Hematopoietic multipotent progenitor cell (in vitro differentiated cells): ENCODE measurements around the gene SMYD1. TPM values are rescaled to one million over a fixed set of nuclear protein-coding genes. Genes with fewer than 3 reads are reported as not detected.

Experiments used
- DNase-seq, 3 donors: peaks; one replicate each; pipeline ENCODE4 v3.0.0-alpha.2; 2011 to 2015; ENCODE audit warnings: low read depth in 2 of 3, low spot score in 2 of 3
- total RNA-seq: library from RNA; depleted of rRNA; stranded (reverse); fragments of >200 nt; gene quantifications from one replicate; pipeline ENCODE4 v1.2.3, GENCODE V29; 2012

The SMYD1 gene
- total RNA-seq, 1 donor: not detected

GRCh38 chr2:88055371-88056128, 12.1 kb upstream of the SMYD1 start, which contains the start of gene KRCC1:
KRCC1 (minus strand) TSS chr2:88055783; CDS start chr2:88028563, 27,220 bp downstream.
- DNase-seq: peak; percentile 91 to 94 (median 92)

- DNase-seq: no peak
These were observed 10.2 kb upstream of the SMYD1 start for GRCh38 chr2:88057437-88057844.

- no peak for DNase-seq
These were observed 9.4 kb upstream of the SMYD1 start for GRCh38 chr2:88058191-88058590.

GRCh38 chr2:88059979-88060906, 7.4 kb upstream of the SMYD1 start:
- peak in 2 of 3 donors; percentile 32 to 48 for DNase-seq

DNA sequence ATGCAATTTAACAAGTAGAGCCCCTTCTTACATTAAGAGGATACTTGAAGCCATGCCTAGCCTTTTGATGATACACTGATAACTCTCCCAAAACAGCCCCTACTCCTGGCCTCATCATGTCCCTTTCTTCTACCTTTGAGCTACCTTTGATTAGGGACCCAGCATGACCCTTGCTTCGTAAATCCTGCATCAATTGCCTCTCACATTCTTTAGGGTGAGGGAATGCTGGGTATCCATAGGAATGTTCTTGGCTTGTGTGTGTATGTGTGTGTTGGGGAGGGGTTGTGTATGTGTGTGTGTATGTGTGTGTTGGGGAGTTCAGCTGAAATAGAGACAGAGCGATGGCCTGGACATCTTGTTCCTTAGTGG, 6.7 kb upstream of the SMYD1 start:
- DNase-seq: no peak

DNA sequence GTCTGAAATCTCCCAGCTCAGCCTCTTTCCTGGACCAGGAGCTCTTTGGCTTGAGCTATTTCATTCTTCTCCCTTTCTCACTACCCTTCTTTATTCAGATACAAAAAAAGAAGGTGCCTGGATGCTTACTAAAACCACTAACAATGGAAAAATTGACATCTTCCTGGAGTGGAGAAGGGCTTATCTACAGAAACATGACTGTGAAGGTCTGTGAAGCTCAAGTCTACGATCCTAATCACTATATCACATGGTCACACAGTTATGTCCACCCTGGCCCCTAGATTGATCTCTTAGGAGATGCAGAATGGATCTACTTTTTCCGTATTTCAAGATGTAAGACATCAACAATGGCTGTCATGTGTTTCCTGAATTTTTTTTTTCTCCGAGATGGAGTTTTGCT, 6.3 kb upstream of the SMYD1 start:
- DNase-seq: no peak

DNA sequence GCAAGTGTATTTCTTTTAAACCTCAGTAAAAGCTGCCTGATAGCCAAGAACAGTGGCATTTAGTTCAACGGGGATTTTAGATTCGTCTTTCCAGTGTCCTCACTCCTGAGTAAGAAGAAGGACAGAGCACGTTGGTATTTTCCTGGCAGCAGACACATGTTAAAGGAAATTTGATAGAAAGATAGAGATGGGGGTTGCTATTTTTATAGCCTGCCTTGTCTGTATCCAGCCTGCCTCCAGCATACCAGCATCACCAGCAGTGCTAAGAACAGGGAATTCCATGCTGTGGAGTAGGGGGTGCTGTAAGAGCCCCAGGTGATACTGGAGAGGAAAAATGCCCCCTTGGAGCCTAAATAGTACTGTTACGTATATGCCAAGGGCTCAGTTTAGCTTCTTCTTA, 1.1 kb upstream of the SMYD1 start:
- no peak for DNase-seq

GRCh38 chr2:88067189-88067588, 436 bp upstream of the SMYD1 start:
- no peak for DNase-seq

DNA sequence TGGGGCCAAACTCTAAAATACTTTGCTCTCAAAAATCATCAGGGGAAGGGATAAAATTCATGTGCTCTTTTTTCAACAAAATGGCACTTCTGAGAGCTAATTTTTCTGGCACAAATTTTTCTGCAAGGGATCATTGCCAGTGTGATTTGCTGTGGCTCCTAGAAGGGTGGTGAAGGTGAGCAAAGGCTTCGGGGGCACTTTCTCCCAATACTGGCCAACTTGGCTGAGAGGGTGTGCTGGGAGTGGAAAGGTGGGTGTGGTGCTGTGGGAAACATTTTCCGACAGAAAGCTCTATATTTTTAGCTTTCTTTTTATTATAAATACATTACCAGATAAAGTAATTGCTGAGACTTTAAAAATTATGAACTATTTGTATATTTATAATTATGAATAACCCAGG, 419 bp downstream of the SMYD1 start:
- no peak for DNase-seq

DNA sequence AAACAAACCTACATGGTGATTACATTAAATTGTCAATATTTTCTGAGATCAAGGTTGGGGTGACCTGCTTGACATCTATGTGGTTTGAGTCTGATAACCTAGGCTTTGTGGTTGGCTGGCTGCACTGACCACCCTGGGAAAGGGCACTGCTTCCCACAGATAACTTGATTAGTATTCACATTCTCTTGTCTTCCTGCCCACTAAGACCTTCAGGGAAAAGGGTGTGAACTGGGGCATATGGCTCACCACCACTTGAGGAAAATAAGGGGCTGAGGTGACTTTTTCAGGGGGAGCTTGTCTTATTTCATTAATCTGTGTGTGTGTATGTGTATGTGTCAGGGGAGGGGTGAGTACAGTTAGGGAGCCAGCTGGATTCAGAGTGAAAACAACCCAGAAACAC, 1.5 kb downstream of the SMYD1 start:
- no peak for DNase-seq

GRCh38 chr2:88070055-88070454, 2.4 kb downstream of the SMYD1 start:
- DNase-seq: no peak

DNA sequence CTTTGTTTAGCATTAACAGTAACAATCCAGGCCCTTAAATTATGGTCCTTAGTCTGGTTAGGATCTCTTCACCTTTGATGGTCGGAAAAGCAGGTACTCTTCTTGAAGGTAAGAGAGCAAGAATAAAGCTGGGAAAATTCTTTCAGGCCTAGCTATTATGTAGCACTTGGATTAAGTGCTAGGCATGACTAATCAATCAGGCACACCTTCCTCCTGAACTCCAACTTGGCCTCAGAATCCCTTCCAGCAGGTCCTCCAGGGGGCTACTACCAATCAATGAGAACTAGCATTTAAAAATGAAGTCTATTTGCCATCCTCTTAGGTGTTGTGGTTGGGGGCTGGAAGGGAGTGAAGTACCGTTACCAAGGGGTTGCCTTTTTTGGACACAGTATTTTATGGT, 3.7 kb downstream of the SMYD1 start:
- DNase-seq: no peak

DNA sequence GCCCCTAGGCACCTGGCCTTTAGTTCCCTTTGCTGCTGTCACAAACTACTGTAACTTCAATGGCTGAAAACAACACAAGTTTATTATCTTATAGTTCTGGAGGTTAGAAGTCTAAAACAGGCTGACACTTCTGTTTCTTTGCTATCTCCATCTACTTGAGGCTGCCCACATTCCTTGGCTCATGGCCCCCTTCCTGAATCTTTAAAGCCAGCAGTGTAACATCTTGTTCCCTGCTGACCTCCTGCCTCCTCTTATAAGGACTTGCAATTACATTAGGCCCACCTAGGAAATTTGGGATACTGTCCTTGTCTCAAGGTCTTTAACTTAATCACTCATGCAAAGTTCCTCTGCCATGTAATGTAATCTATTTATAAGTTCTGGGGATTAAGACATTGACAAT, 6.5 kb downstream of the SMYD1 start:
- no peak for DNase-seq

DNA sequence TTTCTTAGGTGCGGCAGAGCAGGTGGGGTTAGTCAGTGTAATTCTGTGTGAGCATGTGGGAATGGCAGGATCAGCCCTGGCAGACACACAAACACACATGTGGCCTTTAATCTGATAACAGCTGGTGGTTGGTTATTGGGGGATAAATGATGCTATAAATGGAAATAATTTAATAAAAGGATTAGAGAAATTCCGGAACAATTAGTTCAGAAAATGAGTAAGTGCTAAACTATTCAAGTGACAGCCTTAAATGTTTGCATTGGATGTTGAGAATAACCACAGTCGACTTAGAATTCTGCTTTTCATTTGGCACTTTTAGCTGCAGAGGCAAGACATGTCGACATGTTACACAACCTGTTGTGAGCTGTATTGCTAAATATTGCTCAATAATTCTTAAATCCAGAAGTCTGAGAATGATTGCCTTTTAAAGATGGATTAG, 7.2 kb downstream of the SMYD1 start:
- no peak for DNase-seq

DNA sequence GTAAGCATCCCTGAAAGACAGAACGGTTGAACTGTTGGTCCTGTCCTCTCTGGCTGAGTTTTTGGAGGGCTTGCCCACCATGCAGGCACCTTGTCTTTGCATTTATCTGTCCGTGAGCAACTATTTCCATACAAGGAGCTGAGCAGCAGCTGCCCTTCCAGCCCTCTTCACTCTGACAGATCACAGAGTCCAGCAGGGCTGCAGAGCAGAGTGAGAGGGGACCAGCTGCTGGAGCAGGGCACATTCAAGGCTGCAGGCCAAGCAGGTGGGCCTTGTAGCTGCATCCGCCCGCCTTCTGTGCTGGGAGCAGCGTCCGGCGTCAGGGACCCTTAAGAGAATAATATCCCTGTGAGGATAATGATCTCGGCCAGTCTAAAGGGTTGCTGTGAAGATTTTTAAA, 9.5 kb downstream of the SMYD1 start:
- DNase-seq: no peak

GRCh38 chr2:88078643-88079172, 11.1 kb downstream of the SMYD1 start:
- DNase-seq: no peak

DNA sequence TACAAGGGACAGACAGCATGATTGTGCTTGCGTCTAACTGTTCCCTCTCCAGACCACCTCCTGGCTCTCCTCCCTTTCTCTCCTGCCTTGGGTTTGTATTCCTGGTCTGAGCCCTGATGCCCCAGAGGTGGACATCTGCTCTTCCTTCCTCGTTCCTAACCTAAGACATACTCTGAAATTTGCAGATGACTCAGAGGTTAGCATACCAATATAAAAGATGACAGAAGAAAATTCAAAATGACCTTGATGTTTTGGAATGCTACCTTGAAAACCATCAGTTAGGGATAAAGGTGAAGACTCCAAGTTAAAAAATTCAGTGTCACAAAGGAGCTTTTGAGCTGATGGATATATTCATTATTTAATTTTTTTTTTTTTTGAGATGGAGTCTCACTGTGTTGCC, 12.9 kb downstream of the SMYD1 start:
- no peak for DNase-seq

GRCh38 chr2:88081924-88082608, 14.4 kb downstream of the SMYD1 start:
- no peak for DNase-seq

- no peak for DNase-seq
These were observed 15.2 kb downstream of the SMYD1 start for GRCh38 chr2:88082781-88083180.

GRCh38 chr2:88085099-88085498, 17.5 kb downstream of the SMYD1 start:
- no peak for DNase-seq

DNA sequence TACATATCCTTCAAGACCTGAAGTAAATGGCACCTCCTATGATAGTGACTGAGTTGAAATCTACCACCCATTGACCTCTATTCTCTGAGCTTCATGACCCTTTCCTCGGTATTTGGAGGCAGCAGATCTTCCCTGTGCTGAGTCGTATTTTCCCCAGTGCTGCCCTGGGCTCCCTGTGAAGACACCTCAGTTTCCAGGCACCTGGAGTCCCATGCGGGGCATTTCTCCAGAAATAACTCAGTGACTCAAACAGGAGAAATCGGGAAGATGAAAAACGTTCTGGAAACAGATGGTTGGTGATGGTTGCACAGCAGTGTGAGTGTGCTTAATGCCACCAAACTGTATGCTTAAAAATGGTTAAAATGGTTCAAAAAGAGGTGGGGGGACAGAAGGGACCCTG, 18.0 kb downstream of the SMYD1 start:
- DNase-seq: no peak
